Stomach (tissue), 9 donors: Measurements from ENCODE around the gene ERG28. TPM values are rescaled to one million over a fixed set of nuclear protein-coding genes. Genes with fewer than 3 reads are reported as not detected.

Experiments
- DNase-seq, 2 donors: peaks; one replicate each; pipeline versions ENCODE4 v3.0.0 to v3.0.0-alpha.2; 2013 to 2019
- H3K27ac ChIP-seq, 5 donors: fragments of 200-600 bp in 4 of 5; sonication (generic) in 4 of 5; one replicate each; pipeline ENCODE4 v1.5.1; 2013 to 2019; ENCODE audit warnings: mild to moderate bottlenecking in 1 of 5, moderate library complexity in 1 of 5
- H3K27me3 ChIP-seq, 3 donors: fragments of 200-600 bp; sonication (generic); one replicate each; pipeline ENCODE4 v1.5.1; 2017 to 2019; ENCODE audit warnings: mixed run types in 1 of 3
- H3K36me3 ChIP-seq, 4 donors: fragments of 200-600 bp; sonication (generic); 1 replicate in 3 of 4; 2 replicates in 1 of 4; pipeline ENCODE4 v1.5.1; 2016 to 2019
- H3K4me1 ChIP-seq, 4 donors: fragments of 200-600 bp; sonication (generic); one replicate each; pipeline ENCODE4 v1.5.1; 2016 to 2019
- H3K4me3 ChIP-seq, 4 donors: fragments of 200-600 bp; sonication (generic) in 3 of 4; one replicate each; pipeline ENCODE4 v1.5.1; 2016 to 2019; ENCODE audit warnings: mild to moderate bottlenecking in 1 of 4
- H3K9me3 ChIP-seq, 4 donors: fragments of 200-600 bp; sonication (generic); one replicate each; pipeline ENCODE4 v1.5.1; 2016 to 2019
- CTCF ChIP-seq, 7 experiments: fragments of 450-650 bp in 4 of 7; fragments of 200-600 bp in 3 of 7; sonication (generic) in 3 of 7; IDR thresholded peaks; one replicate each; pipeline ENCODE4 v1.5.1; 2016 to 2019; ENCODE audit warnings: antibody characterized with exemption in 7 of 7, control low read depth in 2 of 7, mild to moderate bottlenecking in 1 of 7
- EP300 ChIP-seq: sonication (generic); formaldehyde crosslinking; IDR thresholded peaks from one replicate; pipeline ENCODE4 v1.6.1; 2017; ENCODE audit warnings: antibody characterized with exemption
- POLR2A ChIP-seq, 4 donors: fragments of 450-650 bp; IDR thresholded peaks; one replicate each; pipeline ENCODE4 v1.6.1; 2016; ENCODE audit warnings: antibody characterized with exemption in 4 of 4, control low read depth in 2 of 4, mild to moderate bottlenecking in 1 of 4, moderate library complexity in 1 of 4
- POLR2AphosphoS5 ChIP-seq, 3 donors: sonication (generic); formaldehyde crosslinking; IDR thresholded peaks; one replicate each; pipeline ENCODE4 v1.6.1; 2016; ENCODE audit warnings: antibody characterized with exemption in 3 of 3
- WGBS, 5 donors: extraction: QIAGEN DNeasy Blood & Tissue Kit in 3 of 5; methylation state at CpG; one replicate each; pipeline versions ENCODE4 v1.1.5 to v1.1.7; 2013 to 2018; 5-methylcytosine and 5-hydroxymethylcytosine counted together
- intact Hi-C: fragments of 100-400 bp; cut with DNase I; formaldehyde crosslinking; loops from one replicate; pipeline ENCODE4 v1.15.1; 2023; ENCODE audit warnings: low total_unique reads
- polyA plus RNA-seq, 3 donors: library from polyadenylated mRNA; stranded (reverse); fragments of 200-250 nt; gene quantifications; one replicate each; pipeline ENCODE4 v1.2.3, GENCODE V29; 2013
- total RNA-seq, 5 donors: library from RNA; depleted of rRNA; stranded (reverse); fragments of >200 nt; gene quantifications; one replicate each; pipeline versions ENCODE4 v1.1.0 to v1.2.3, GENCODE V29; 2014 to 2016
- donor health status: healthy with polysubstance abuse.
- donor health status: Bipolar disorder and iron deficiency.
- donor health status: healthy.

ERG28 gene
- total and polyA plus RNA-seq, 8 donors, result 3.3 to 24.3 (median 10.3) TPM; not detected in 2

DNA sequence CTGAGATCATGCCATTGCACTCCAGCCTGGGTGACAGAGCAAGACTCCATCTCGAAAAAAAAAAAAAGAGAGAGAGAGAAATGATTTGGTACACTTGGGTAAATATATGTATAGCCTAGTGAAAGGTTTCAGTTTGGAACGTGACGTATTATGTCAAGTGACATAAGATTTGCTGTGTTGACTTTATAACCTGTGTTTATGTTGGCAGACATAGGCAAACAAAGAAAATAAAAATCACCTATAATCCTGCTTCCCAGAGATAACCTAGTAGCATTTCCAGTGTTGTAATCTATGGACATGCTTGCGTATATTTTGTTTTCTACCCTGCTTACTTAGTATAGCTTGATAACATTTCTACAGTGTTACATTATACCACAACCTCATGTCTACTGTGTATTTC is 16.7 kb downstream of the ERG28 start:
- Histone ChIP-seq H3K27ac (no peak overlapping the region), H3K4me3 (no peak overlapping the region), H3K27me3 (peaks cover 0 to 21% (median 6%) of the 10 kb centered on the region in 3 donors), H3K36me3 (peaks cover 0 to 20% (median 8%) of the 10 kb centered on the region in 4 donors), H3K4me1 (peaks cover 0 to 32% (median 16%) of the 10 kb centered on the region in 4 donors), H3K9me3 (no peaks in the 10 kb centered on the region)
- TF ChIP-seq CTCF (IDR thresholded peaks at IDR 0.05) (no peak), POLR2AphosphoS5 (IDR thresholded peaks at IDR 0.05) (peak in 1 of 3 donors; percentile 58), POLR2A (IDR thresholded peaks at IDR 0.05) (no peak)
- DNase-seq, result peak in 1 of 2 donors; percentile 80
- intact Hi-C loops, result no loop called here
- WGBS, 5 donors, result 23 to 42% (median 31%) methylated on average over 4 of the region's 4 CpGs

DNA sequence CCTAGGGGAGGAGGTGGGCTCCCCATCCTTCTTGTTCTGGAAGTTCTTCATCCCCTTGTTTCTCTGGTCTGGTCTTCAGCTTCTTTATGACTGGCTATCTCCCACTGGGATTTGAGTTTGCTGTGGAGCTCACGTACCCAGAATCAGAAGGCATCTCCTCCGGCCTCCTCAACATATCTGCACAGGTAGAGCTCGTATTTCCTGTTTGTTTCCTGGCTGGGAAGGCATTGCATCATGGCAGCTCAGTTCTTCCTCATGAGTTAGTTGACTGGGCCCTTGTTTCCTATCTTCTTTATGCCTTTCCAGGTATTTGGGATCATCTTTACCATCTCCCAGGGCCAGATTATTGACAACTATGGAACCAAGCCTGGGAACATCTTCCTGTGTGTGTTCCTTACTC is 19.8 kb downstream of the ERG28 start:
- Histone ChIP-seq H3K27ac (no peak overlapping the region), H3K4me3 (no peak overlapping the region), H3K9me3 (no peaks in the 10 kb centered on the region), H3K27me3 (peaks cover 0 to 34% (median 12%) of the 10 kb centered on the region in 3 donors), H3K36me3 (peaks cover 0 to 6% (median 0%) of the 10 kb centered on the region in 4 donors), H3K4me1 (peaks cover 0 to 15% (median 11%) of the 10 kb centered on the region in 4 donors)
- 80 to 91% (median 85%) methylated on average over 3 of the region's 3 CpGs for WGBS, 5 donors
- intact Hi-C loops, result no loop called here
- no peak for DNase-seq
- TF ChIP-seq CTCF (IDR thresholded peaks at IDR 0.05) (no peak), EP300 (no peak), POLR2A (IDR thresholded peaks at IDR 0.05) (no peak), POLR2AphosphoS5 (IDR thresholded peaks at IDR 0.05) (no peak)

GRCh38 chr14:75636100-75636692 is 24.5 kb downstream of the ERG28 start:
- Histone ChIP-seq H3K27me3 (peaks cover 0 to 24% (median 8%) of the 10 kb centered on the region in 3 donors), H3K27ac (no peak overlapping the region), H3K9me3 (no peaks in the 10 kb centered on the region), H3K36me3 (no peaks in the 10 kb centered on the region), H3K4me1 (no peaks in the 10 kb centered on the region), H3K4me3 (no peak overlapping the region)
- DNase-seq, result peak in 1 of 2 donors; percentile 40
- WGBS, 5 donors, result 75 to 87% (median 78%) methylated on average over 13 of the region's 13 CpGs
- TF ChIP-seq POLR2A (IDR thresholded peaks at IDR 0.05) (no peak), POLR2AphosphoS5 (IDR thresholded peaks at IDR 0.05) (no peak), CTCF (IDR thresholded peaks at IDR 0.05) (no peak), EP300 (no peak)
- intact Hi-C loops, result no loop called here

GRCh38 chr14:75634848-75635247 is 25.8 kb downstream of the ERG28 start:
- TF ChIP-seq CTCF (IDR thresholded peaks at IDR 0.05), result no peak
- no peak for TF ChIP-seq EP300
- no peak for TF ChIP-seq POLR2A (IDR thresholded peaks at IDR 0.05)
- TF ChIP-seq POLR2AphosphoS5 (IDR thresholded peaks at IDR 0.05), result no peak
- peaks cover 0 to 15% (median 8%) of the 10 kb centered on the region in 3 donors for H3K27me3 ChIP-seq
- no peak overlapping the region for H3K4me3 ChIP-seq
- intact Hi-C loops, result no loop called here
- DNase-seq, result no peak
- no peaks in the 10 kb centered on the region for H3K9me3 ChIP-seq
- H3K4me1 ChIP-seq, result no peaks in the 10 kb centered on the region
- H3K36me3 ChIP-seq, result no peaks in the 10 kb centered on the region
- no peak overlapping the region for H3K27ac ChIP-seq
- WGBS, 5 donors, result 76 to 87% (median 82%) methylated on average over 5 of the region's 5 CpGs
